Testis (tissue), 2 donors: ENCODE results near the gene HERC2.

Experiments used
- POLR2A ChIP-seq: fragments of 450-650 bp; IDR thresholded peaks from one replicate; pipeline ENCODE4 v1.6.1; 2017; ENCODE audit warnings: antibody characterized with exemption, mild to moderate bottlenecking, moderate library complexity
- TF ChIP-seq, protein P1 (sequence below), 3 experiments: fragments of 450-650 bp in 2 of 3; fragments of 200-600 bp in 1 of 3; sonication (generic) in 1 of 3; IDR thresholded peaks; one replicate each; pipeline ENCODE4 v1.5.1; 2016 to 2019; ENCODE audit warnings: antibody characterized with exemption in 3 of 3, mild to moderate bottlenecking in 2 of 3, moderate library complexity in 1 of 3

DNA sequence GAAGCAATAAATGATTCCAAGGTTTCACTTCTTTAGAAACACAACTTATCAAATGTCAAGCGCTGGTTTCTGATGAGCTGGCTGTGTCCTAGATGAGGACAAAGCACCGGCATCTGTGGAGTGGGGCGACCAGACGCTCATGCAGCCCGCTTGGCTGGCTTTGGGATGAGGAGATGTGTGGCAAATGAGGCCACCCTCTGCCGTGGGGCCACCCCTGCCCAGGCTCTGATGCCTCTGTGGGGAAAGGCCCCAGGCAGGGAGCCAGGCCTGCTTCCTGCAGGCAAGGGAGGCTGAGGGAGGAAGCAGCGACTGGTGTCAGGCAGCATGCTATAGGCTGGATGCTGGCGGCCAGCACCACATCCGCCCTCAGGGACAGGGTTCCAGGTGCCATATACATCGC, 102.9 kb downstream of the HERC2 start:
- TF ChIP-seq, protein P1, sequence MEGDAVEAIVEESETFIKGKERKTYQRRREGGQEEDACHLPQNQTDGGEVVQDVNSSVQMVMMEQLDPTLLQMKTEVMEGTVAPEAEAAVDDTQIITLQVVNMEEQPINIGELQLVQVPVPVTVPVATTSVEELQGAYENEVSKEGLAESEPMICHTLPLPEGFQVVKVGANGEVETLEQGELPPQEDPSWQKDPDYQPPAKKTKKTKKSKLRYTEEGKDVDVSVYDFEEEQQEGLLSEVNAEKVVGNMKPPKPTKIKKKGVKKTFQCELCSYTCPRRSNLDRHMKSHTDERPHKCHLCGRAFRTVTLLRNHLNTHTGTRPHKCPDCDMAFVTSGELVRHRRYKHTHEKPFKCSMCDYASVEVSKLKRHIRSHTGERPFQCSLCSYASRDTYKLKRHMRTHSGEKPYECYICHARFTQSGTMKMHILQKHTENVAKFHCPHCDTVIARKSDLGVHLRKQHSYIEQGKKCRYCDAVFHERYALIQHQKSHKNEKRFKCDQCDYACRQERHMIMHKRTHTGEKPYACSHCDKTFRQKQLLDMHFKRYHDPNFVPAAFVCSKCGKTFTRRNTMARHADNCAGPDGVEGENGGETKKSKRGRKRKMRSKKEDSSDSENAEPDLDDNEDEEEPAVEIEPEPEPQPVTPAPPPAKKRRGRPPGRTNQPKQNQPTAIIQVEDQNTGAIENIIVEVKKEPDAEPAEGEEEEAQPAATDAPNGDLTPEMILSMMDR (IDR thresholded peaks at IDR 0.05), result no peak
- TF ChIP-seq POLR2A, result no peak
